ENCODE results near the gene LCN2.

DNA sequence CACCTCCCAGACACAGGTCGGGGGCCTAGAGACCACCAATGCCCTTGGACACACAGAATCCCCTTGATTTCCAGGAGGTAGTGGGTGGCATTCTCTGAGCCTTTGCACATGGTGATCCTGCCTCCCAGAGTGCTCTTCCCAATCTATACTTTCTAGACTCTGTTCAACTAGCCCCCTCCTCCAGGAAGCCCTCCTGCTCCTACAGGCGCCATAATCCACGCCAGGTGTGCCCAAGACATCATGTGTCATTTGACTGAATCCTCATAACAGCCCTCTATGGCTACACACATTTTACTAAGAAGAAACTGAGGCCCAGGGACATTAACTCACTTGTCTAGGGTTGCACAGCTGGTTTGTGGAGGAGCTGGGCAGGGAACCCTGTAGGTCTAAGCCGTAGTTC, 18.0 kb downstream of the LCN2 start:
- TF ChIP-seq POLR2AphosphoS5 (IDR thresholded peaks at IDR 0.05; ENCODE audit: low read depth) (no peak), JUNB (IDR thresholded peaks at IDR 0.05; ENCODE audit: unreplicated experiment) (no peak), EZH2 (IDR thresholded peaks at IDR 0.05; ENCODE audit: low read depth, unreplicated experiment) (no peak), ZNF114 (CRISPR knock-in tag; IDR thresholded peaks at IDR 0.05) (no peak), CREB1 (CRISPR knock-in tag; IDR thresholded peaks at IDR 0.05; ENCODE audit: low read depth) (no peak), EZH2phosphoT487 (IDR thresholded peaks at IDR 0.05; ENCODE audit: unreplicated experiment) (no peak), ZNF331 (CRISPR knock-in tag; IDR thresholded peaks at IDR 0.05; ENCODE audit: low read depth) (no peak), STAT1 (IDR thresholded peaks at IDR 0.05; ENCODE audit: unreplicated experiment) (no peak)
- TF ChIP-seq, protein P1, sequence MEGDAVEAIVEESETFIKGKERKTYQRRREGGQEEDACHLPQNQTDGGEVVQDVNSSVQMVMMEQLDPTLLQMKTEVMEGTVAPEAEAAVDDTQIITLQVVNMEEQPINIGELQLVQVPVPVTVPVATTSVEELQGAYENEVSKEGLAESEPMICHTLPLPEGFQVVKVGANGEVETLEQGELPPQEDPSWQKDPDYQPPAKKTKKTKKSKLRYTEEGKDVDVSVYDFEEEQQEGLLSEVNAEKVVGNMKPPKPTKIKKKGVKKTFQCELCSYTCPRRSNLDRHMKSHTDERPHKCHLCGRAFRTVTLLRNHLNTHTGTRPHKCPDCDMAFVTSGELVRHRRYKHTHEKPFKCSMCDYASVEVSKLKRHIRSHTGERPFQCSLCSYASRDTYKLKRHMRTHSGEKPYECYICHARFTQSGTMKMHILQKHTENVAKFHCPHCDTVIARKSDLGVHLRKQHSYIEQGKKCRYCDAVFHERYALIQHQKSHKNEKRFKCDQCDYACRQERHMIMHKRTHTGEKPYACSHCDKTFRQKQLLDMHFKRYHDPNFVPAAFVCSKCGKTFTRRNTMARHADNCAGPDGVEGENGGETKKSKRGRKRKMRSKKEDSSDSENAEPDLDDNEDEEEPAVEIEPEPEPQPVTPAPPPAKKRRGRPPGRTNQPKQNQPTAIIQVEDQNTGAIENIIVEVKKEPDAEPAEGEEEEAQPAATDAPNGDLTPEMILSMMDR (conservative IDR thresholded peaks at IDR 0.05; ENCODE audit: low read depth in 2 of 2), result no peak
- TF ChIP-seq, protein P2, sequence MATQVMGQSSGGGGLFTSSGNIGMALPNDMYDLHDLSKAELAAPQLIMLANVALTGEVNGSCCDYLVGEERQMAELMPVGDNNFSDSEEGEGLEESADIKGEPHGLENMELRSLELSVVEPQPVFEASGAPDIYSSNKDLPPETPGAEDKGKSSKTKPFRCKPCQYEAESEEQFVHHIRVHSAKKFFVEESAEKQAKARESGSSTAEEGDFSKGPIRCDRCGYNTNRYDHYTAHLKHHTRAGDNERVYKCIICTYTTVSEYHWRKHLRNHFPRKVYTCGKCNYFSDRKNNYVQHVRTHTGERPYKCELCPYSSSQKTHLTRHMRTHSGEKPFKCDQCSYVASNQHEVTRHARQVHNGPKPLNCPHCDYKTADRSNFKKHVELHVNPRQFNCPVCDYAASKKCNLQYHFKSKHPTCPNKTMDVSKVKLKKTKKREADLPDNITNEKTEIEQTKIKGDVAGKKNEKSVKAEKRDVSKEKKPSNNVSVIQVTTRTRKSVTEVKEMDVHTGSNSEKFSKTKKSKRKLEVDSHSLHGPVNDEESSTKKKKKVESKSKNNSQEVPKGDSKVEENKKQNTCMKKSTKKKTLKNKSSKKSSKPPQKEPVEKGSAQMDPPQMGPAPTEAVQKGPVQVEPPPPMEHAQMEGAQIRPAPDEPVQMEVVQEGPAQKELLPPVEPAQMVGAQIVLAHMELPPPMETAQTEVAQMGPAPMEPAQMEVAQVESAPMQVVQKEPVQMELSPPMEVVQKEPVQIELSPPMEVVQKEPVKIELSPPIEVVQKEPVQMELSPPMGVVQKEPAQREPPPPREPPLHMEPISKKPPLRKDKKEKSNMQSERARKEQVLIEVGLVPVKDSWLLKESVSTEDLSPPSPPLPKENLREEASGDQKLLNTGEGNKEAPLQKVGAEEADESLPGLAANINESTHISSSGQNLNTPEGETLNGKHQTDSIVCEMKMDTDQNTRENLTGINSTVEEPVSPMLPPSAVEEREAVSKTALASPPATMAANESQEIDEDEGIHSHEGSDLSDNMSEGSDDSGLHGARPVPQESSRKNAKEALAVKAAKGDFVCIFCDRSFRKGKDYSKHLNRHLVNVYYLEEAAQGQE (IDR thresholded peaks at IDR 0.05; ENCODE audit: unreplicated experiment), result no peak
- TF ChIP-seq, protein P3, sequence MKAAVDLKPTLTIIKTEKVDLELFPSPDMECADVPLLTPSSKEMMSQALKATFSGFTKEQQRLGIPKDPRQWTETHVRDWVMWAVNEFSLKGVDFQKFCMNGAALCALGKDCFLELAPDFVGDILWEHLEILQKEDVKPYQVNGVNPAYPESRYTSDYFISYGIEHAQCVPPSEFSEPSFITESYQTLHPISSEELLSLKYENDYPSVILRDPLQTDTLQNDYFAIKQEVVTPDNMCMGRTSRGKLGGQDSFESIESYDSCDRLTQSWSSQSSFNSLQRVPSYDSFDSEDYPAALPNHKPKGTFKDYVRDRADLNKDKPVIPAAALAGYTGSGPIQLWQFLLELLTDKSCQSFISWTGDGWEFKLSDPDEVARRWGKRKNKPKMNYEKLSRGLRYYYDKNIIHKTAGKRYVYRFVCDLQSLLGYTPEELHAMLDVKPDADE (IDR thresholded peaks at IDR 0.05), result no peak
- TF ChIP-seq, protein P4, sequence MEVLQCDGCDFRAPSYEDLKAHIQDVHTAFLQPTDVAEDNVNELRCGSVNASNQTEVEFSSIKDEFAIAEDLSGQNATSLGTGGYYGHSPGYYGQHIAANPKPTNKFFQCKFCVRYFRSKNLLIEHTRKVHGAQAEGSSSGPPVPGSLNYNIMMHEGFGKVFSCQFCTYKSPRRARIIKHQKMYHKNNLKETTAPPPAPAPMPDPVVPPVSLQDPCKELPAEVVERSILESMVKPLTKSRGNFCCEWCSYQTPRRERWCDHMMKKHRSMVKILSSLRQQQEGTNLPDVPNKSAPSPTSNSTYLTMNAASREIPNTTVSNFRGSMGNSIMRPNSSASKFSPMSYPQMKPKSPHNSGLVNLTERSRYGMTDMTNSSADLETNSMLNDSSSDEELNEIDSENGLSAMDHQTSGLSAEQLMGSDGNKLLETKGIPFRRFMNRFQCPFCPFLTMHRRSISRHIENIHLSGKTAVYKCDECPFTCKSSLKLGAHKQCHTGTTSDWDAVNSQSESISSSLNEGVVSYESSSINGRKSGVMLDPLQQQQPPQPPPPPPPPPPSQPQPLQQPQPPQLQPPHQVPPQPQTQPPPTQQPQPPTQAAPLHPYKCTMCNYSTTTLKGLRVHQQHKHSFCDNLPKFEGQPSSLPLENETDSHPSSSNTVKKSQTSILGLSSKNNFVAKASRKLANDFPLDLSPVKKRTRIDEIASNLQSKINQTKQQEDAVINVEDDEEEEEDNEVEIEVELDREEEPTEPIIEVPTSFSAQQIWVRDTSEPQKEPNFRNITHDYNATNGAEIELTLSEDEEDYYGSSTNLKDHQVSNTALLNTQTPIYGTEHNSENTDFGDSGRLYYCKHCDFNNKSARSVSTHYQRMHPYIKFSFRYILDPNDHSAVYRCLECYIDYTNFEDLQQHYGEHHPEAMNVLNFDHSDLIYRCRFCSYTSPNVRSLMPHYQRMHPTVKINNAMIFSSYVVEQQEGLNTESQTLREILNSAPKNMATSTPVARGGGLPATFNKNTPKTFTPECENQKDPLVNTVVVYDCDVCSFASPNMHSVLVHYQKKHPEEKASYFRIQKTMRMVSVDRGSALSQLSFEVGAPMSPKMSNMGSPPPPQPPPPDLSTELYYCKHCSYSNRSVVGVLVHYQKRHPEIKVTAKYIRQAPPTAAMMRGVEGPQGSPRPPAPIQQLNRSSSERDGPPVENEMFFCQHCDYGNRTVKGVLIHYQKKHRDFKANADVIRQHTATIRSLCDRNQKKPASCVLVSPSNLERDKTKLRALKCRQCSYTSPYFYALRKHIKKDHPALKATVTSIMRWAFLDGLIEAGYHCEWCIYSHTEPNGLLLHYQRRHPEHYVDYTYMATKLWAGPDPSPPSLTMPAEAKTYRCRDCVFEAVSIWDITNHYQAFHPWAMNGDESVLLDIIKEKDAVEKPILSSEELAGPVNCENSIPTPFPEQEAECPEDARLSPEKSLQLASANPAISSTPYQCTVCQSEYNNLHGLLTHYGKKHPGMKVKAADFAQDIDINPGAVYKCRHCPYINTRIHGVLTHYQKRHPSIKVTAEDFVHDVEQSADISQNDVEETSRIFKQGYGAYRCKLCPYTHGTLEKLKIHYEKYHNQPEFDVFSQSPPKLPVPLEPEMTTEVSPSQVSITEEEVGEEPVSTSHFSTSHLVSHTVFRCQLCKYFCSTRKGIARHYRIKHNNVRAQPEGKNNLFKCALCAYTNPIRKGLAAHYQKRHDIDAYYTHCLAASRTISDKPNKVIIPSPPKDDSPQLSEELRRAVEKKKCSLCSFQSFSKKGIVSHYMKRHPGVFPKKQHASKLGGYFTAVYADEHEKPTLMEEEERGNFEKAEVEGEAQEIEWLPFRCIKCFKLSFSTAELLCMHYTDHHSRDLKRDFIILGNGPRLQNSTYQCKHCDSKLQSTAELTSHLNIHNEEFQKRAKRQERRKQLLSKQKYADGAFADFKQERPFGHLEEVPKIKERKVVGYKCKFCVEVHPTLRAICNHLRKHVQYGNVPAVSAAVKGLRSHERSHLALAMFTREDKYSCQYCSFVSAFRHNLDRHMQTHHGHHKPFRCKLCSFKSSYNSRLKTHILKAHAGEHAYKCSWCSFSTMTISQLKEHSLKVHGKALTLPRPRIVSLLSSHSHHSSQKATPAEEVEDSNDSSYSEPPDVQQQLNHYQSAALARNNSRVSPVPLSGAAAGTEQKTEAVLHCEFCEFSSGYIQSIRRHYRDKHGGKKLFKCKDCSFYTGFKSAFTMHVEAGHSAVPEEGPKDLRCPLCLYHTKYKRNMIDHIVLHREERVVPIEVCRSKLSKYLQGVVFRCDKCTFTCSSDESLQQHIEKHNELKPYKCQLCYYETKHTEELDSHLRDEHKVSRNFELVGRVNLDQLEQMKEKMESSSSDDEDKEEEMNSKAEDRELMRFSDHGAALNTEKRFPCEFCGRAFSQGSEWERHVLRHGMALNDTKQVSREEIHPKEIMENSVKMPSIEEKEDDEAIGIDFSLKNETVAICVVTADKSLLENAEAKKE (CRISPR knock-in tag; IDR thresholded peaks at IDR 0.05), result no peak

Measured in GM23338 (cell line).